HG02798 (cell line): ENCODE data around the gene CRTAC1.

Experiments used
- ATAC-seq: cut with Tn5 transposase; IDR thresholded peaks from one replicate; pipeline ENCODE4 v1.9.1; 2021; ENCODE audit warnings: mild to moderate bottlenecking; ENCODE audit not compliant: unreplicated experiment, poor library complexity

Gene CRTAC1

DNA sequence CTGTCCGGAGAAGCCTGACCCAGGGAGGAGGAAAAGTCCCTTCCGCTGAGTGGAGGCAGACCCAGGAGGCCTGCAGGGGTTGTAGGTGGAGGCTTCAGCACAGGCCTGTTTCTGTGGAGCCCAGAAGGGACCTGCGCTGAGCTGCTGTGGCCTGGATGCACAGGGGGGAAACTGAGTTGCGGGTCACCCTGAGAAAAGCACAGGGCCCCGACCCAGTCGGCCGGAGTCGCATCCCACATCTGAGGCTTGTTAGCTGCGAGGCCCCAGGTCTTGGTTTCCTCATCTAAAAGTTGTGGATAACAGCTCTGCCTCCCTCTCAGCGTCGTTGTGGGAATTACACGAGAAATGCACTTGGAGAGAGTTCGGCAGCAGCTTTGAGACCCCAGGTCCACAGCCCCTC is 104.4 kb downstream of the CRTAC1 start:
- no peak for ATAC-seq

DNA sequence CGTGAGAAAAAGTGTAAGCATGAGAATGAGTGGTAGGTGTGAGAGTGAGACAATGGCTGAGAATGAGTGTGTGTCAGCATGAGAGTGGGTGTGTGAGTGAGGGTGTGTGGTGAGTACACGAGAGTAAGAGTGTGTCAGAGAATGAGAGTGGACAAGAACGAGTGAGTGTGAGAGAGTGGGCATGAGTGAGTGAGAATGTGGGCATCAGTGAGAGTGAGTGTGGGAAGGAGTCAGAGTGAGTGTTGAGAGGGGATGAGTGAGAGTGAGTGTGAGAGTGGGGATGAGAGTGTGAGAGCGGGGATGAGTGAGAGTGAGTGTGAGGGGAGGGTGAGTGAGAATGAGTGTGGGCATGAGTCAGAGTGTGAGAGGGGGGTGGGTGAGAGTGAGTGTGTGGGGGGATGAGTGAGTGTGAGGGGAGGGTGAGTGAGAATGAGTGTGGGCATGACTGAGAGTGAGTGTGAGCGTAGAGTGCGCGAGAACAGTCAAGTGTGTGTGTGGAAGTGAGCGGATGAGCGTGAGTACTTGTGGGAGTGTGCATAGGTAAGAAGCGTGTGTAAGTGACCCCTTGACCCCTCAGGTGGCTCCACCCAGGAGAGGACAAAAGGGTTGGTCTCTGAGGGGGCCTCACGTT is 105.0 kb downstream of the CRTAC1 start:
- ATAC-seq, result no peak

DNA sequence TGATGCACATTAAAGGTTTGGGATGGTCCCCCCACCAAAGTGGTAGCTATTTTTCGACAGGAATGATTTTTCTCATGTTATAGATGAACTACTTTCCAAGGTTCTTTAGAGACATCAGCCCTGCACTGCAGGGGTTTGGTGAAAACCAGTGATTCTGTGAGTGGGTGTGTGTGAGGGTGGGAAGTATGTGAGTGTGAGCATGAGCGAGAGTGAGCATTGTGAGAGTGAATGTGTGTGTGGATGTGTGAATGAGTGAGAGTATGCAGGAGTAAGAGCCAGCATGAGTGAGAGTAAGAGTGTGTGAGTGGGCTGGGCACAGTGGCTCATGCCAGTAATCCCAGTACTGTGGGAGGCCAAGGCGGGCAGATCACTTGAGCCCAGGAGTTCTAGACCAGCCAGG is 105.7 kb downstream of the CRTAC1 start:
- no peak for ATAC-seq

GRCh38 chr10:97923476-97923875 is 106.9 kb downstream of the CRTAC1 start:
- no peak for ATAC-seq

- no peak for ATAC-seq
These were observed 107.4 kb downstream of the CRTAC1 start for GRCh38 chr10:97923057-97923456.

GRCh38 chr10:97922022-97922758 is 108.2 kb downstream of the CRTAC1 start:
- no peak for ATAC-seq

GRCh38 chr10:97921581-97922021 is 108.8 kb downstream of the CRTAC1 start:
- no peak for ATAC-seq

DNA sequence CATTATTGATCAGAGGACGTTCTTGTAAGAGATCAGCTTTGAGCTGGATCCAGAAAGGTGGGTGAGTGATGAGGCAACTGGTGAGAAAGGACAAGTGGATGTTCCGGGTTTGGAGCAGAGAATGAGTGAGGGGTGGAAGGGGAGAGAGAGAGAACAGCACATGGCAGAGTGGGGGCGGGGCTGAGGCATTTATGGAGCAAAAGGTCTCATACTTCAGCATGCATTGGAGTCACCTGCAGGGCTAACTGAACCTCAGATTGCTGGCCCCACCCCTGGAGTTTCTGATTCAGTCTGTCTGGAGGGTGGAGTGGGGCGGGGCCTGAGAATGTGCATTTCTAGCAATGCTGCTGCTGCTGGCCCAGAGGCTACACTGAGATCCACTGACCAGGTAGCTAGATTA is 109.6 kb downstream of the CRTAC1 start:
- ATAC-seq, result no peak

GRCh38 chr10:97919012-97919411 is 111.4 kb downstream of the CRTAC1 start:
- no peak for ATAC-seq

DNA sequence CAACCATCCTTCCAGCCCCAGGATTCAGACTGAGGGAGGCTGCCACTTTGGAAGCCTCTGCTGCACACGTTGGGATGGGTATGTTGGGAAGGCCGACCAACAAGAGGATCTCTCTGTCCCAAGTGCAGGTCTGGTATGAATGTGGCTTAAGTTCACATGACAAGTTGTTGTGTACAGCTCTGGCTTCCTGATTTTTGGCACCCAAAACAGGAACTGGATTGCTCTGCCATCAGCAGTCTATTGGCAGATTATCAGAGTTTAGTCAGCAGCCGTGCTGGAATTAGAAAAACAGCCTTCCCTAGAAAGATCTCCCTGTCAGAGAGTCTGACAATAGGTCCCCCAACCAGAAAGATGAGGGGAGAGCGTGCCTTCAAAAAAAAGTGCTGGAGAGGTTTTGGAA is 113.8 kb downstream of the CRTAC1 start:
- no peak for ATAC-seq

- no peak for ATAC-seq
These were observed 114.9 kb downstream of the CRTAC1 start for GRCh38 chr10:97915346-97916131.

DNA sequence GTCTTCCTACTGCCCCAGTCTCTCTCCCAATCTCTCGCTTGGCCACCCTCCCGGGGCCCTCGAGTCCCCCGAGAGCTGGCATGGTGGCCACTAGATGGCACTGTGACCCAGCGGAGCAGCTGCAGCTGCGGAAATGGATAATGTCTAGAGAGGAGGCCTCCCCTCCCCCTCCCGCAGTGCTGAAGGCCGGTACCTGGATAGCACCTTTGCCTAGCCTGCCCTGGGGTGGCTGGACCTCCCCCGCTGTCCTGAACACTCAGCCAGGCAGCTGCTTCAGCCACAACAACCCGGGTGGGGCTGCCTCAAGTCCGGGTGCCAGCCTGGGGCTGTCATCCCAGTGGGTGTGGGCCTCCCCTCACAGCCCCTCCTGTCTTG is 115.6 kb downstream of the CRTAC1 start:
- peak; percentile 79 for ATAC-seq

GRCh38 chr10:97914171-97914836 is 116.1 kb downstream of the CRTAC1 start:
- ATAC-seq, result no peak

DNA sequence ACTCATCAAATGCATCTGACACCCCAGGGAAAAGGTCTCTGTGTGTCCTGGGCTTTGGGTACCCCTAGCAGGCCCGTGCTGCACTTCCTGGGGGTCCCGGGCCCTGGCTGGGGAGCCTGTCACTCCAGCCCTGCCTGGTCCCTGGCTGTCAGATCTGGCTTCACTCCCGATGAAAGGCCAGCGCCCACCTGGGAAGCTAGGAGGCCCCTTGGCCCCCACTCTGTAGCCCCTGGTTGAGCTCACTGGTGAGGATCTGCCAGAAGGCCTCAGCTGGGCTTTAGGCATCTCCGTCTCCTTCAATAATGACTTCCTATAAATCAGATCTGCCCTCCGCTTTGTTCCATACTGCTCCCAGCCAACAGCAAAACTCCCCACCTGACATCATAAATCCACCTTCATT is 116.8 kb downstream of the CRTAC1 start:
- no peak for ATAC-seq

DNA sequence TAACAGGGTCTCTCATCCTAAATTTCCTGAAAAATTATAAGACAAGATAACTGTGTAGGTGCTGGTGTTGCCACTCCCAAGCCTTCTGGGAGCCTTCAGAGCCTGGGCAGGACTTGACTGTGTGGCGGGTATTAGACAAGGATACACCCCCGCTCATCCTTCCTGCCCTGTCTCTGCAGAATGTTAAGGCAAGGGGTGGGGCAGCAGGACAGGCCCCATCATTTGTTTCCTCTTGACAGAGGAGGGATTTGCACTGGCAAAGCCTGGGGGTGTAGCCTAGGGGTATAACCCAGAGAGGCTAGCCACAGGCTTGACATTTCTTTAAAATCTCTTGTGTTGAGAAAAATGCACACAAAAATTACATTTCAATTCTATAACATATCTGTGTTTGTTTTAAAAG is 117.2 kb downstream of the CRTAC1 start:
- ATAC-seq, result no peak

- no peak for ATAC-seq
These were observed 119.2 kb downstream of the CRTAC1 start for GRCh38 chr10:97911217-97911616.

DNA sequence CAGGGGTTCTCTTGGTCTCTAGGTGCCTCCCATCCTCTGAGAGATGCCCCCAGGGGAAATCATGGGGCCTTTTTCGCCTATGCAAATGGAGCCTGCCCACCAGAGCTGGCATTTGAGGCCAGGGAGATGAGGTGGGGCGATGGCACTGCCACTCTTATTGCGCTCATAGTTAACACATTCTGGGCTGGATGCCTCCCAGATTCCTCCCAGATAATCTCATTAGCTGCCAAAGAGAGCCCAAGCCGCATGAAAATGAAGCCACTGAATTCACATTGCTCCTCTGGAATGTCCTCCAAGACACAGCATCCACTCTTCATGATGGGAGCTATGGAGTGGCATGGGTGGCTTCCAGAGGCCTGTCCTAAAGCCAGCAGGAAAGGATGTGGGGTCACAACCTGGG is 119.8 kb downstream of the CRTAC1 start:
- ATAC-seq, result no peak

DNA sequence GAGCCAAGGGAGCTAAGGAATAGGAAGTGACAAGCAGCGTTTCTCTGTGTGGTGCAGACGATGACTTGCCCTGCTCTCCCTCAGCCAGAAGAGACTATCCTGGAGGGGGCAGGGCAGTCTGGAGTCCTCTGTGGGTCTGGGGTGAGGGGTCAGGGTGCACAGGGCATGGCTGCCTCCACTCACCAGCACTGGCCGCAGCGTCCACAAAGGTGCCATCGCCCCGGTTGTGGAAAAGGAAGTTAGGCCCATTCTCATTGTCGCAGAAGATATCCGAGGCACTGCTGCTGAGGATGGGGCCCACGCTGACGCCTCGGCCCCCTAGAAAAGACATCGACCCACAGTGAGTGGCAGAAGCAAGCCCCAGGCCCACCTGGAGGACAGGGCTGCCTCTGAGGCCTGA is 122.6 kb downstream of the CRTAC1 start:
- no peak for ATAC-seq

DNA sequence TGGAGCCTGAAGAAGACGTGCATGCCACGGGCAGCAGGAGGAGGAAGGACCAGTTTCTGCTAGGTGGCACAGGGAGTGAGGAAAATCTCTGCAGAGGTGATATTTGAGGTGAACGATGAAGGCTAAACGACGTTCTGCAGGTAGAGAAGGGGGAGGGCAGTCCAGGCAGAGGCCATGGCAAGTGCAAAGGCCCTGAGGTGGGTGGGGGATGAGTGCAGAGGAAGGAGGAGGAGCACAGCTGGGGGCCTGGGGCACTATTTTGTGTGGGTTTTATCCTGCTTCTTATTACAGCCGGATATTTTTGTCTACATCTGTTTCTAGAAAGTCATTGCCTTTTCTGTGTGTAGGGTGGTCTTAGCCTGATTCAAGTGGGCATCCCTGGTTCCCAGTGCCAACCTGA is 123.2 kb downstream of the CRTAC1 start:
- ATAC-seq, result no peak

DNA sequence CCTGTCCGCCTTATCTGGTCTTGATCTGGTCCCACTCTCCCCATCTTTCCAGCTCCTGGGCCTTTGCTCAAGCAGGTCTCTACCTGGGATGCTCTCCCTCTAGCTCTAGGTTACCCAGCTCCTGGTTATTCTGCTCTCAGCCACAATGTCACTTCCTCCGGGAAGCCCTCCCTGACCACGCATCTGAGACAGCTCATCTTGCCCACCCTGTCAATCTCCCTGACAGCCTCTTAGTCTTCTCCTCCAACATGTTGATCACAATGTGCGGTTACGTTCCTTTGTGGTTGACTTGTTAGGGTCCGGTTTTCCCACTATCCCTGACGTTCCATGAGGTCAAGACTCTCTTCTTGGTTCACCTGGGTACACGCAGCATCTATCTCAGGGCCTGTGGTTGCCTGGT is 125.1 kb downstream of the CRTAC1 start:
- no peak for ATAC-seq

- ATAC-seq, result no peak
These were observed 125.8 kb downstream of the CRTAC1 start for GRCh38 chr10:97904576-97904975.
